Activated naive CD4-positive, alpha-beta T cell treated with anti-CD3 and anti-CD28 coated beads, Interleukin-2, amount 10 ng/mL, durations not matched to agents 7 days and 5 days (primary cell): ENCODE measurements around the gene ATRN.

Source experiments
- CTCF ChIA-PET: fragments of 350-600 bp; sonication (Branson Sonifier 250); formaldehyde crosslinking; loops from one replicate; lab custom pipeline; 2021; ENCODE audit warnings: antibody characterized with exemption; lab: Charles Lee
- DNase-seq: peaks from one replicate; pipeline ENCODE4 v3.0.0-alpha.2; 2020
- H3K27ac Mint-ChIP-seq: one replicate; pipeline ENCODE4 v1.8.0; 2021; ENCODE audit warnings: mild to moderate bottlenecking, moderate library complexity, mixed read lengths
- H3K27me3 Mint-ChIP-seq: one replicate; pipeline ENCODE4 v1.8.0; 2021; ENCODE audit warnings: mild to moderate bottlenecking, mixed read lengths
- H3K36me3 Mint-ChIP-seq: one replicate; pipeline ENCODE4 v1.8.0; 2021; ENCODE audit warnings: mixed read lengths
- H3K4me1 Mint-ChIP-seq: one replicate; pipeline ENCODE4 v1.8.0; 2021; ENCODE audit warnings: mixed read lengths
- H3K4me3 Mint-ChIP-seq: one replicate; pipeline ENCODE4 v1.8.0; 2021; ENCODE audit warnings: mild to moderate bottlenecking, moderate library complexity, mixed read lengths
- H3K9me3 Mint-ChIP-seq: one replicate; pipeline ENCODE4 v1.8.0; 2021; ENCODE audit warnings: mixed read lengths

ATRN gene

GRCh38 chr20:3660262-3661059 is 189.6 kb downstream of the ATRN start:
- H3K4me3 Mint-ChIP-seq: no peak overlapping the region
- H3K4me1 Mint-ChIP-seq: peaks cover 22% of the 10 kb centered on the region
- H3K9me3 Mint-ChIP-seq: no peaks in the 10 kb centered on the region
- no peak for DNase-seq
- H3K27ac Mint-ChIP-seq: no peak overlapping the region
- no peaks in the 10 kb centered on the region for H3K36me3 Mint-ChIP-seq
- CTCF ChIA-PET: interaction anchor here (2.3 kb wide), 1 partner anchor 50 kb away, joined by 10 read pairs; no protein-coding TSS in a partner anchor
- H3K27me3 Mint-ChIP-seq: peaks cover 91% of the 10 kb centered on the region

- H3K27ac Mint-ChIP-seq: peak overlapping the region; percentile 64
- no peak for DNase-seq
- H3K4me1 Mint-ChIP-seq: peaks cover 30% of the 10 kb centered on the region
- no peaks in the 10 kb centered on the region for H3K36me3 Mint-ChIP-seq
- H3K9me3 Mint-ChIP-seq: no peaks in the 10 kb centered on the region
- H3K4me3 Mint-ChIP-seq: no peak overlapping the region
- peaks cover 94% of the 10 kb centered on the region for H3K27me3 Mint-ChIP-seq
- CTCF ChIA-PET: no interaction called here
These were observed 190.4 kb downstream of the ATRN start for GRCh38 chr20:3661060-3661813.

DNA sequence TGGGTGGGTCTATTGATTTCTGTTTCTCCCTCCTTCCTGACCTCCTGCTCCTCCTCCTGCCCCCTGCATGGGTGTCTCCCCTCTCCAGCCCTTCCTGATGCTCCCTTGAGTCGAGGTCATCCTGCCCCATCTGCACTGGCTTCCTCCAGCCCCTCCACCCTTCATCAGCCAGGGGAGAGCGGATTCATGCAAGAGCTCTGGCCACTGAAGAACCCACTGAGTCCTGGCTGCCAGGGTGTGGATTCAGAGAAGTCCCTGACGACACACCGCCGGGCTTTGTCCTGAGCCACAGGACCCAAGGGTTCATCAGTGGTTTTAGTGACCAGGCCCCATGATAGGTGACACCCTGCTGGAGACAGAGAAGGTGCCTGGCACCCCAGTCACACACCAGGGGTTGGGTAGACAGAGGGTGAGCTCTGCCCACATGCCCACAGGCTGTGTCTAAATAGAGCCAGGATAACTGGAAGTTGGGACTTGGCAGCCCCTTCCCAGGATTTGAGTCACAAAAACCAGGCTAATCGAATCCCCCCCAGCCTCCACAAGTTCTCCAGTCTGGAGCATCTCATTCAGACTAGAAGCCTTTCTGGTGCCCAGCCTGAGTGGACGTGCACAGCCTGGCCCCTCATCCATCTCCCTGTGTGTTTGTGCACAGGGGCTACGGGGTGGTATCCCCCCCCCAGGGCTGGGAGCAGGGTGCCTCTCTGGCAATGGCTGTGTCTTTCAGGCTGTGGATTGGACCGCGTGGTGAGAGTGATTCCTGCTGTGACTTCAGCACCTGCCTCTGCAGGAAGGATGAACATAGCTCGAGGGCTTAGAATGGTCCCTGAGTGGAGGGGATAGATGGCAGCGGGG is 191.2 kb downstream of the ATRN start:
- Mint-ChIP-seq H3K4me3 (no peak overlapping the region), H3K36me3 (no peaks in the 10 kb centered on the region), H3K4me1 (peaks cover 38% of the 10 kb centered on the region), H3K9me3 (no peaks in the 10 kb centered on the region), H3K27me3 (peaks cover 96% of the 10 kb centered on the region), H3K27ac (peak overlapping the region; percentile 64)
- CTCF ChIA-PET: interaction anchor here (1.0 kb wide), 1 partner anchor 15 kb away, joined by 4 read pairs; no protein-coding TSS in a partner anchor
- DNase-seq: no peak

- Mint-ChIP-seq H3K9me3 (no peaks in the 10 kb centered on the region), H3K4me1 (peaks cover 42% of the 10 kb centered on the region), H3K27me3 (peaks cover 98% of the 10 kb centered on the region), H3K27ac (no peak within 1 kb of the TSS), H3K36me3 (no peaks in the 10 kb centered on the region), H3K4me3 (no peak within 1 kb of the TSS)
- CTCF ChIA-PET: interaction anchor here (1.0 kb wide), 1 partner anchor 14 kb away, joined by 4 read pairs; no protein-coding TSS in a partner anchor
- DNase-seq: no peak
These were observed 192.3 kb downstream of the ATRN start, which contains the start of gene GFRA4 for GRCh38 chr20:3663031-3663701. Gene GFRA4, minus strand, starts transcription at chr20:3663399. Its CDS starts 0 bp downstream, at chr20:3663399.

DNA sequence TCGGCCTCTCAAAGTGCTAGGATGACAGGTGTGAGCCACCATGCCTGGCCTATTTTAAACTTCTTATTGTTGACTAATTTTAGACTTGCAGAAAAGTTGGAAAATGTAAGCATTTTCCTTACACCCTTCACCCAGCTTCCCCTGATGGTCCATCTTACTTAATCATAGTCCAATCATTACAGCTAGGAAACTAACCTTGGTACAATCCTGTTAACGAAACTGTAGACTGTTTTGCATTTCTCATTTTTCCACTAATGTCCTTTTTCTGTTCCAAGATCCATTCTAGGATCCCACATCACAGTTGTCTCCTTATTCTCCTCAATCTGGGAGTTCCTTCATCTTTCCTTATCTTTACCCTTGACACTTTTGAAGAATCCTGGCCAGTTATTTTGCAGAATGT is 193.0 kb downstream of the ATRN start:
- H3K4me3 Mint-ChIP-seq: no peak overlapping the region
- H3K9me3 Mint-ChIP-seq: no peaks in the 10 kb centered on the region
- DNase-seq: no peak
- H3K27me3 Mint-ChIP-seq: peaks cover 98% of the 10 kb centered on the region
- H3K4me1 Mint-ChIP-seq: peaks cover 39% of the 10 kb centered on the region
- no peak overlapping the region for H3K27ac Mint-ChIP-seq
- H3K36me3 Mint-ChIP-seq: no peaks in the 10 kb centered on the region
- CTCF ChIA-PET: no interaction called here

- Mint-ChIP-seq H3K4me1 (peaks cover 32% of the 10 kb centered on the region), H3K9me3 (no peaks in the 10 kb centered on the region), H3K27me3 (peaks cover 98% of the 10 kb centered on the region), H3K27ac (peak overlapping the region; percentile 49), H3K4me3 (no peak overlapping the region), H3K36me3 (no peaks in the 10 kb centered on the region)
- CTCF ChIA-PET: interaction anchor here (2.1 kb wide), 1 partner anchor 9 kb away, joined by 12 read pairs; no protein-coding TSS in a partner anchor
- DNase-seq: no peak
These were observed 196.7 kb downstream of the ATRN start for GRCh38 chr20:3667434-3668037.

GRCh38 chr20:3669710-3670367 is 199.0 kb downstream of the ATRN start:
- Mint-ChIP-seq H3K4me1 (peaks cover 37% of the 10 kb centered on the region), H3K4me3 (no peak overlapping the region), H3K27me3 (peaks cover 97% of the 10 kb centered on the region), H3K36me3 (no peaks in the 10 kb centered on the region), H3K27ac (peak overlapping the region; percentile 12), H3K9me3 (no peaks in the 10 kb centered on the region)
- DNase-seq: no peak
- CTCF ChIA-PET: no interaction called here

GRCh38 chr20:3670511-3670910 is 199.7 kb downstream of the ATRN start:
- Mint-ChIP-seq H3K27me3 (peaks cover 98% of the 10 kb centered on the region), H3K4me3 (no peak overlapping the region), H3K4me1 (peaks cover 30% of the 10 kb centered on the region), H3K27ac (no peak overlapping the region), H3K36me3 (no peaks in the 10 kb centered on the region), H3K9me3 (no peaks in the 10 kb centered on the region)
- DNase-seq: no peak
- CTCF ChIA-PET: no interaction called here

GRCh38 chr20:3670945-3671344 is 200.1 kb downstream of the ATRN start:
- H3K27ac Mint-ChIP-seq: no peak overlapping the region
- no peak for DNase-seq
- CTCF ChIA-PET: no interaction called here
- no peaks in the 10 kb centered on the region for H3K36me3 Mint-ChIP-seq
- H3K27me3 Mint-ChIP-seq: peaks cover 98% of the 10 kb centered on the region
- H3K4me3 Mint-ChIP-seq: no peak overlapping the region
- peaks cover 26% of the 10 kb centered on the region for H3K4me1 Mint-ChIP-seq
- H3K9me3 Mint-ChIP-seq: no peaks in the 10 kb centered on the region

- no peak overlapping the region for H3K4me3 Mint-ChIP-seq
- DNase-seq: no peak
- H3K4me1 Mint-ChIP-seq: peaks cover 18% of the 10 kb centered on the region
- peaks cover 98% of the 10 kb centered on the region for H3K27me3 Mint-ChIP-seq
- no peaks in the 10 kb centered on the region for H3K9me3 Mint-ChIP-seq
- H3K27ac Mint-ChIP-seq: no peak overlapping the region
- no peaks in the 10 kb centered on the region for H3K36me3 Mint-ChIP-seq
- CTCF ChIA-PET: no interaction called here
These were observed 201.2 kb downstream of the ATRN start for GRCh38 chr20:3671986-3672546.

GRCh38 chr20:3672547-3673171 is 201.8 kb downstream of the ATRN start:
- H3K27ac Mint-ChIP-seq: no peak overlapping the region
- H3K36me3 Mint-ChIP-seq: no peaks in the 10 kb centered on the region
- no peaks in the 10 kb centered on the region for H3K9me3 Mint-ChIP-seq
- peaks cover 98% of the 10 kb centered on the region for H3K27me3 Mint-ChIP-seq
- H3K4me3 Mint-ChIP-seq: no peak overlapping the region
- no peak for DNase-seq
- CTCF ChIA-PET: no interaction called here
- peaks cover 14% of the 10 kb centered on the region for H3K4me1 Mint-ChIP-seq
